ENCODE data around the gene C13orf46.

- TF ChIP-seq CTCF (conservative IDR thresholded peaks at IDR 0.05; ENCODE audit: low read length) (no peak), EZH2phosphoT487 (IDR thresholded peaks at IDR 0.05; ENCODE audit: borderline replicate concordance, low read depth, low read length) (no peak)
Measured at GRCh38 chr13:114012921-114013320, 39.0 kb upstream of the C13orf46 start.

All from OCI-LY7 (cell line).